GM12878 (cell line): ENCODE measurements around the gene WDTC1. TPM values are rescaled to one million over a fixed set of nuclear protein-coding genes. Genes with fewer than 3 reads are reported as not detected.

Experiments used
- ATAC-seq: fragments of 200-7000 bp; cut with Tn5 transposase; 3 replicates; pipeline ENCODE4 v1.9.1; 2020; ENCODE audit warnings: mild to moderate bottlenecking, moderate library complexity
- BruUV-seq: library from RNA; stranded (reverse); fragments of 400-500 nt; replicated peaks from 2 replicates; lab custom pipeline; 2021; lab: Mats Ljungman, UMichigan
- CTCF ChIA-PET: fragments of 300-600 bp; sonication (Branson Sonifier 250); formaldehyde crosslinking; extraction: SDS; loops from one replicate; lab custom pipeline; 2021; ENCODE audit warnings: inconsistent platforms; lab: Yijun Ruan, JAX
- POLR2A ChIA-PET: fragments of 350-600 bp; formaldehyde crosslinking; extraction: SDS; loops from one replicate; lab custom pipeline; 2021; ENCODE audit warnings: inconsistent platforms; lab: Charles Lee
- RAD21 ChIA-PET: fragments of 300-600 bp; sonication (Branson Sonifier 250); formaldehyde crosslinking; loops from one replicate; lab custom pipeline; 2023; ENCODE audit warnings: antibody characterized with exemption; ENCODE audit not compliant: unreplicated experiment; lab: Charles Lee
- SMC1A ChIA-PET: fragments of 300-600 bp; sonication (Branson Sonifier 250); formaldehyde crosslinking; loops from one replicate; lab custom pipeline; 2023; ENCODE audit not compliant: unreplicated experiment, uncharacterized antibody; lab: Charles Lee
- DNase-seq: peaks from one replicate; pipeline ENCODE4 v3.0.0-alpha.2; 2011; ENCODE audit warnings: low read depth, low spot score
- FAIRE-seq: peaks from 3 replicates; lab custom pipeline; 2011; peaks lifted over from hg19 to GRCh38; lab: Jason Lieb, UNC
- H2AFZ ChIP-seq: 2 replicates; pipeline ENCODE4 v1.6.0; 2011; ENCODE audit warnings: low read depth, low read length, control low read depth; ENCODE audit not compliant: control insufficient read depth
- H3K27ac ChIP-seq: 2 replicates; pipeline ENCODE4 v1.5.1; 2011; ENCODE audit warnings: control low read depth; ENCODE audit not compliant: control insufficient read depth, insufficient read depth
- H3K27me3 ChIP-seq, 2 experiments: replicated peaks in 1 of 2; 2 replicates each; pipeline versions ENCODE4 v1.6.0 to v1.6.1; 2011; ENCODE audit warnings: low read length in 1 of 2; ENCODE audit not compliant: control insufficient read depth in 2 of 2, insufficient read depth in 2 of 2
- H3K36me3 ChIP-seq, 2 experiments: 2 replicates each; pipeline ENCODE4 v1.5.1; 2011; ENCODE audit warnings: low read length in 1 of 2; ENCODE audit not compliant: control insufficient read depth in 2 of 2, insufficient read depth in 2 of 2
- H3K4me1 ChIP-seq: 2 replicates; pipeline ENCODE4 v1.6.1; 2011; ENCODE audit warnings: mild to moderate bottlenecking, low read length, moderate library complexity, mixed read lengths; ENCODE audit not compliant: control insufficient read depth, insufficient read depth
- H3K4me2 ChIP-seq: 2 replicates; pipeline ENCODE4 v1.6.0; 2011; ENCODE audit warnings: control low read depth; ENCODE audit not compliant: control insufficient read depth, insufficient read depth
- H3K4me3 ChIP-seq: fragments of 200-600 bp; sonication (generic); 2 replicates; pipeline ENCODE4 v1.5.1; 2016
- H3K79me2 ChIP-seq: 2 replicates; pipeline ENCODE4 v1.6.0; 2011; ENCODE audit warnings: low read length; ENCODE audit not compliant: control insufficient read depth, insufficient read depth
- H3K9ac ChIP-seq: 2 replicates; pipeline ENCODE4 v1.8.0; 2011; ENCODE audit warnings: low read length, control low read depth, mixed read lengths; ENCODE audit not compliant: control insufficient read depth, insufficient read depth
- H3K9me3 ChIP-seq: replicated peaks from 3 replicates; pipeline ENCODE4 v1.5.1; 2011; ENCODE audit warnings: mild to moderate bottlenecking, low read length; ENCODE audit not compliant: control insufficient read depth, insufficient read depth
- H4K20me1 ChIP-seq: 2 replicates; pipeline ENCODE4 v1.6.0; 2011; ENCODE audit not compliant: control insufficient read depth, insufficient read depth
- BHLHE40 ChIP-seq, 2 experiments: fragments of 450-650 bp in 1 of 2; IDR thresholded peaks; 2 replicates each; pipeline ENCODE4 v1.6.1; 2011 to 2017; ENCODE audit warnings: low read depth in 2 of 2, borderline replicate concordance in 1 of 2, improper control_type of control experiment in 1 of 2, low read length in 1 of 2, mild to moderate bottlenecking in 1 of 2
- CEBPB ChIP-seq, 2 experiments: fragments of 150-350 bp in 1 of 2; IDR thresholded peaks; 2 replicates each; pipeline ENCODE4 v1.6.1; 2012 to 2014; ENCODE audit warnings: low read depth in 2 of 2, low read length in 2 of 2, borderline replicate concordance in 1 of 2, inconsistent platforms in 1 of 2
- FOS ChIP-seq: IDR thresholded peaks from 3 replicates; pipeline ENCODE4 v1.6.1; 2011; ENCODE audit warnings: borderline replicate concordance; ENCODE audit not compliant: insufficient read length; ENCODE audit errors: extremely low read depth
- JUNB ChIP-seq: IDR thresholded peaks from 2 replicates; pipeline ENCODE4 v1.6.1; 2016; ENCODE audit warnings: antibody characterized with exemption, mild to moderate bottlenecking
- MEF2B ChIP-seq: fragments of 450-650 bp; IDR thresholded peaks from 2 replicates; pipeline ENCODE4 v1.6.1; 2018; ENCODE audit warnings: mild to moderate bottlenecking, moderate library complexity; ENCODE audit not compliant: partially characterized antibody, poor library complexity, severe bottlenecking
- PAX8 ChIP-seq: fragments of 450-650 bp; IDR thresholded peaks from 2 replicates; pipeline ENCODE4 v1.6.1; 2017; ENCODE audit warnings: mild to moderate bottlenecking, moderate library complexity
- RELB ChIP-seq: fragments of 450-650 bp; IDR thresholded peaks from 2 replicates; pipeline ENCODE4 v1.6.1; 2017; ENCODE audit warnings: low read depth, mild to moderate bottlenecking, moderate library complexity
- SMAD1 ChIP-seq: fragments of 450-650 bp; IDR thresholded peaks from 2 replicates; pipeline ENCODE4 v1.6.1; 2018; ENCODE audit warnings: mild to moderate bottlenecking, low read depth; ENCODE audit not compliant: partially characterized antibody
- TCF7 ChIP-seq: IDR thresholded peaks from 2 replicates; pipeline ENCODE4 v1.6.1; 2014; ENCODE audit warnings: antibody characterized with exemption, borderline replicate concordance
- ZNF207 ChIP-seq: fragments of 450-650 bp; IDR thresholded peaks from 2 replicates; pipeline ENCODE4 v1.6.1; 2014; ENCODE audit warnings: antibody characterized with exemption, mild to moderate bottlenecking, borderline replicate concordance
- ZNF217 ChIP-seq: fragments of 450-650 bp; IDR thresholded peaks from 2 replicates; pipeline ENCODE4 v1.6.1; 2017; ENCODE audit warnings: antibody characterized with exemption, mild to moderate bottlenecking
- WGBS: methylation state at CpG from one replicate; pipeline ENCODE4 v1.1.6; 2016; ENCODE audit warnings: low lambda C conversion rate; ENCODE audit not compliant: insufficient replicate concordance, insufficient coverage; ENCODE audit errors: missing lambda C conversion rate; 5-methylcytosine and 5-hydroxymethylcytosine counted together
- in situ Hi-C: fragments of 300-500 bp; cut with MboI; formaldehyde crosslinking; loops from 9 replicates; pipeline ENCODE4 v1.14.3; 2018; ENCODE audit warnings: mixed read lengths
- intact Hi-C: fragments of 100-400 bp; cut with micrococcal nuclease; formaldehyde crosslinking; loops from one replicate; pipeline ENCODE4 v1.14.2; 2022; ENCODE audit not compliant: unreplicated experiment
- polyA plus RNA-seq, 11 experiments: library from polyadenylated mRNA; depleted of rRNA in 4 of 11; unstranded in 6 of 11; stranded (reverse) in 5 of 11; fragments of >200 nt; fragmentation: Nextera tagmentation in 4 of 11; fragmentation: Illumina TruSeq in 1 of 11; extraction: Ambion mirVana in 4 of 11; extraction: Trizol in 1 of 11; gene quantifications; 1 replicate in 1 of 11; 2 replicates in 10 of 11; pipeline versions ENCODE4 v1.2.1 to v1.2.3, GENCODE V29; 2011 to 2016; ENCODE audit warnings: inconsistent platforms in 2 of 11, missing spikeins in 2 of 11, low read depth in 1 of 11
- total RNA-seq, 4 experiments: library from RNA; depleted of rRNA in 3 of 4; stranded (reverse); fragments of >200 nt in 3 of 4; fragmentation: Illumina TruSeq in 1 of 4; extraction: Trizol in 1 of 4; gene quantifications; 2 replicates each; pipeline versions ENCODE4 v1.2.1 to v1.2.3, GENCODE V29; 2013 to 2021

Gene WDTC1
- total and polyA plus RNA-seq, 10 of the 15 experiments (the other 5 are each of a cell fraction or from before 2014, with no cell fraction given) = 0.21 to 28.7 (median 7.6) TPM

GRCh38 chr1:27314737-27315136, 80.3 kb downstream of the WDTC1 start:
- in situ Hi-C loops = no loop called here
- ATAC-seq (no peak), DNase-seq (no peak), FAIRE-seq (no peak)
- intact Hi-C loops = no loop called here
- WGBS = 0% methylated on average over 1 of the region's 2 CpGs
- no peaks in the 10 kb centered on the region for H4K20me1 ChIP-seq
- POLR2A ChIA-PET = interaction anchor here (0.7 kb wide), 1 partner anchor 1326 kb away, joined by 3 read pairs; no protein-coding TSS in a partner anchor
- H2AFZ ChIP-seq = no peak overlapping the region
- H3K9me3 ChIP-seq = no peaks in the 10 kb centered on the region
- H3K4me3 ChIP-seq = no peak overlapping the region
- H3K4me2 ChIP-seq = no peak overlapping the region
- TF ChIP-seq ZNF207 (no peak), SMAD1 (no peak)
- SMC1A ChIA-PET = no interaction called here
- no peaks in the 10 kb centered on the region; a peak in 1 of 4 replicates for H3K27me3 ChIP-seq
- H3K27ac ChIP-seq = no peak overlapping the region
- no peak overlapping the region for H3K9ac ChIP-seq
- RAD21 ChIA-PET = no interaction called here
- CTCF ChIA-PET = interaction anchor here (1.0 to 3.3 kb wide), 3 partner anchors 15 to 81 kb away, joined by 3 to 27 read pairs (median 3); no protein-coding TSS in a partner anchor
- BruUV-seq = no TSS peak
- no peaks in the 10 kb centered on the region for H3K36me3 ChIP-seq
- H3K79me2 ChIP-seq = no peaks in the 10 kb centered on the region
- no peaks in the 10 kb centered on the region for H3K4me1 ChIP-seq

- DNase-seq (no peak), ATAC-seq (no peak), FAIRE-seq (no peak)
- intact Hi-C loops = no loop called here
- Histone ChIP-seq H4K20me1 (no peaks in the 10 kb centered on the region), H3K27me3 (no peaks in the 10 kb centered on the region; a peak in 1 of 4 replicates), H3K4me2 (no peak overlapping the region), H3K79me2 (no peaks in the 10 kb centered on the region), H3K9me3 (no peaks in the 10 kb centered on the region), H3K4me1 (no peaks in the 10 kb centered on the region), H3K9ac (no peak overlapping the region), H2AFZ (no peak overlapping the region), H3K27ac (no peak overlapping the region), H3K4me3 (no peak overlapping the region), H3K36me3 (no peaks in the 10 kb centered on the region)
- SMC1A ChIA-PET = no interaction called here
- POLR2A ChIA-PET = no interaction called here
- CTCF ChIA-PET = interaction anchor here (1.0 to 2.6 kb wide), 5 partner anchors 16 to 40 kb away, joined by 3 to 12 read pairs (median 4); no protein-coding TSS in a partner anchor
- BruUV-seq = no TSS peak
- RAD21 ChIA-PET = no interaction called here
- in situ Hi-C loops = no loop called here
- 54% methylated on average over 5 of the region's 5 CpGs for whole genome bisulfite sequencing
- TF ChIP-seq BHLHE40 (IDR thresholded peaks at IDR 0.05; ENCODE audit: borderline replicate concordance in 1 of 2, low read depth in 2 of 2, low read length in 1 of 2) (no peak), JUNB (no peak), RELB (no peak), PAX8 (no peak), FOS (no peak), ZNF217 (no peak), TCF7 (no peak), CEBPB (IDR thresholded peaks at IDR 0.05; ENCODE audit: borderline replicate concordance in 1 of 2, low read depth in 2 of 2, low read length in 2 of 2) (no peak), MEF2B (no peak)
Measured at GRCh38 chr1:27316860-27317259, 82.4 kb downstream of the WDTC1 start.
